ENCODE data around the gene IGFL2. TPM values are rescaled to one million over a fixed set of nuclear protein-coding genes. Genes with fewer than 3 reads are reported as not detected.

The IGFL2 gene
- total and polyA plus RNA-seq, 2 experiments from 2014 or later: not detected

DNA sequence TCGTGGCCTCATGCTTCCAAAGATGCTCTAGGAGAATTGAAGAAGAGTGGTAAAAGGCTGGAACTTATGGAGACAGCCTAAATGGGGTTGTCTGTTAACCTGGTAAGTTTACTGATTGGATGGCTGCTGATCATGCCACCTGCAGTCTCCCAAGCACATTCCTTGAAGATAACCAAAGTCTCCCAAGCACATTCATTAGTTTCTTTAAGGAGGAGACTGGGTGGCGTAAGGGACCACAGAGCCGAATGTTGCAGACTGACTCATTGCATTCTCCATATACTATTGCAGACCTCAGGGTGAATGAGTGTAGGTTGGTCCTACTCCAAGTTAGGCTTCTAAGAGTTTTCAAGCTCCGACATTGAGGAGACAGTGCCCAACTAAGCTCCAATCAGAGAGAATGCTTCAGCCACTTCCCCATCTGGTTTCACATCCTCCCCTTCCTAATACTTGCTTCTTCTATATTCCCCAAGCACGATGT lies 23.4 kb upstream of the IGFL2 start, which contains the start of gene IGFL3:
TSS of gene IGFL3 (minus strand) at position 51 of the 478 bp plus-strand sequence. CDS start at position 12, 39 bp downstream.
- Histone ChIP-seq H3K4me1 (ENCODE audit: insufficient read depth) (0 out of 2 replicates have a peak, but pooled peaks cover 3% of the 10 kb centered on the region), H3K36me3 (ENCODE audit: insufficient read depth) (no peaks in the 10 kb centered on the region), H3K27me3 (ENCODE audit: insufficient read depth) (no peaks in the 10 kb centered on the region), H3K79me2 (replicated peaks; ENCODE audit: insufficient read depth) (no peaks in the 10 kb centered on the region), H3K27ac (ENCODE audit: low read depth) (no peak within 1 kb of the TSS), H3F3A (replicated peaks; ENCODE audit: low read depth) (no peaks in the 10 kb centered on the region), H3K4me2 (no peak within 1 kb of the TSS), H4K20me1 (replicated peaks; ENCODE audit: insufficient read depth) (no peaks in the 10 kb centered on the region), H2AFZ (no peak within 1 kb of the TSS), H3K9me2 (ENCODE audit: insufficient read depth) (no peaks in the 10 kb centered on the region), H3K4me3 (no peak within 1 kb of the TSS)
- Mint-ChIP-seq H3K27me3 (ENCODE audit: insufficient read depth, low read depth, poor library complexity) (peaks cover 4% of the 10 kb centered on the region), H3K9me3 (peaks cover 4% of the 10 kb centered on the region; the same call in 2 of the 3 replicates), H3K27ac (no peak within 1 kb of the TSS), H3K4me3 (no peak within 1 kb of the TSS), H3K36me3 (ENCODE audit: low read depth) (0 out of 3 replicates have a peak, but pooled peaks cover 3% of the 10 kb centered on the region), H3K4me1 (peaks cover 9% of the 10 kb centered on the region; the same call in 2 of the 3 replicates)
- TF ChIP-seq, protein P1, sequence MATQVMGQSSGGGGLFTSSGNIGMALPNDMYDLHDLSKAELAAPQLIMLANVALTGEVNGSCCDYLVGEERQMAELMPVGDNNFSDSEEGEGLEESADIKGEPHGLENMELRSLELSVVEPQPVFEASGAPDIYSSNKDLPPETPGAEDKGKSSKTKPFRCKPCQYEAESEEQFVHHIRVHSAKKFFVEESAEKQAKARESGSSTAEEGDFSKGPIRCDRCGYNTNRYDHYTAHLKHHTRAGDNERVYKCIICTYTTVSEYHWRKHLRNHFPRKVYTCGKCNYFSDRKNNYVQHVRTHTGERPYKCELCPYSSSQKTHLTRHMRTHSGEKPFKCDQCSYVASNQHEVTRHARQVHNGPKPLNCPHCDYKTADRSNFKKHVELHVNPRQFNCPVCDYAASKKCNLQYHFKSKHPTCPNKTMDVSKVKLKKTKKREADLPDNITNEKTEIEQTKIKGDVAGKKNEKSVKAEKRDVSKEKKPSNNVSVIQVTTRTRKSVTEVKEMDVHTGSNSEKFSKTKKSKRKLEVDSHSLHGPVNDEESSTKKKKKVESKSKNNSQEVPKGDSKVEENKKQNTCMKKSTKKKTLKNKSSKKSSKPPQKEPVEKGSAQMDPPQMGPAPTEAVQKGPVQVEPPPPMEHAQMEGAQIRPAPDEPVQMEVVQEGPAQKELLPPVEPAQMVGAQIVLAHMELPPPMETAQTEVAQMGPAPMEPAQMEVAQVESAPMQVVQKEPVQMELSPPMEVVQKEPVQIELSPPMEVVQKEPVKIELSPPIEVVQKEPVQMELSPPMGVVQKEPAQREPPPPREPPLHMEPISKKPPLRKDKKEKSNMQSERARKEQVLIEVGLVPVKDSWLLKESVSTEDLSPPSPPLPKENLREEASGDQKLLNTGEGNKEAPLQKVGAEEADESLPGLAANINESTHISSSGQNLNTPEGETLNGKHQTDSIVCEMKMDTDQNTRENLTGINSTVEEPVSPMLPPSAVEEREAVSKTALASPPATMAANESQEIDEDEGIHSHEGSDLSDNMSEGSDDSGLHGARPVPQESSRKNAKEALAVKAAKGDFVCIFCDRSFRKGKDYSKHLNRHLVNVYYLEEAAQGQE (IDR thresholded peaks at IDR 0.05; ENCODE audit: unreplicated experiment): no peak
- TF ChIP-seq NANOG (IDR thresholded peaks at IDR 0.05; ENCODE audit: borderline replicate concordance): no peak
- TF ChIP-seq, protein P2, sequence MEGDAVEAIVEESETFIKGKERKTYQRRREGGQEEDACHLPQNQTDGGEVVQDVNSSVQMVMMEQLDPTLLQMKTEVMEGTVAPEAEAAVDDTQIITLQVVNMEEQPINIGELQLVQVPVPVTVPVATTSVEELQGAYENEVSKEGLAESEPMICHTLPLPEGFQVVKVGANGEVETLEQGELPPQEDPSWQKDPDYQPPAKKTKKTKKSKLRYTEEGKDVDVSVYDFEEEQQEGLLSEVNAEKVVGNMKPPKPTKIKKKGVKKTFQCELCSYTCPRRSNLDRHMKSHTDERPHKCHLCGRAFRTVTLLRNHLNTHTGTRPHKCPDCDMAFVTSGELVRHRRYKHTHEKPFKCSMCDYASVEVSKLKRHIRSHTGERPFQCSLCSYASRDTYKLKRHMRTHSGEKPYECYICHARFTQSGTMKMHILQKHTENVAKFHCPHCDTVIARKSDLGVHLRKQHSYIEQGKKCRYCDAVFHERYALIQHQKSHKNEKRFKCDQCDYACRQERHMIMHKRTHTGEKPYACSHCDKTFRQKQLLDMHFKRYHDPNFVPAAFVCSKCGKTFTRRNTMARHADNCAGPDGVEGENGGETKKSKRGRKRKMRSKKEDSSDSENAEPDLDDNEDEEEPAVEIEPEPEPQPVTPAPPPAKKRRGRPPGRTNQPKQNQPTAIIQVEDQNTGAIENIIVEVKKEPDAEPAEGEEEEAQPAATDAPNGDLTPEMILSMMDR (conservative IDR thresholded peaks at IDR 0.05; ENCODE audit: low read depth in 2 of 2): no peak
- TF ChIP-seq EZH2phosphoT487 (IDR thresholded peaks at IDR 0.05; ENCODE audit: unreplicated experiment): no peak
- no peak for TF ChIP-seq ZNF114 (CRISPR knock-in tag; IDR thresholded peaks at IDR 0.05)
- TF ChIP-seq, protein P3, sequence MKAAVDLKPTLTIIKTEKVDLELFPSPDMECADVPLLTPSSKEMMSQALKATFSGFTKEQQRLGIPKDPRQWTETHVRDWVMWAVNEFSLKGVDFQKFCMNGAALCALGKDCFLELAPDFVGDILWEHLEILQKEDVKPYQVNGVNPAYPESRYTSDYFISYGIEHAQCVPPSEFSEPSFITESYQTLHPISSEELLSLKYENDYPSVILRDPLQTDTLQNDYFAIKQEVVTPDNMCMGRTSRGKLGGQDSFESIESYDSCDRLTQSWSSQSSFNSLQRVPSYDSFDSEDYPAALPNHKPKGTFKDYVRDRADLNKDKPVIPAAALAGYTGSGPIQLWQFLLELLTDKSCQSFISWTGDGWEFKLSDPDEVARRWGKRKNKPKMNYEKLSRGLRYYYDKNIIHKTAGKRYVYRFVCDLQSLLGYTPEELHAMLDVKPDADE (IDR thresholded peaks at IDR 0.05): no peak
- no peak for TF ChIP-seq POLR2AphosphoS5 (IDR thresholded peaks at IDR 0.05; ENCODE audit: low read depth)
- TF ChIP-seq CREB1 (CRISPR knock-in tag; IDR thresholded peaks at IDR 0.05; ENCODE audit: low read depth): no peak
- no peak for TF ChIP-seq STAT1 (IDR thresholded peaks at IDR 0.05; ENCODE audit: unreplicated experiment)
- TF ChIP-seq, protein P4, sequence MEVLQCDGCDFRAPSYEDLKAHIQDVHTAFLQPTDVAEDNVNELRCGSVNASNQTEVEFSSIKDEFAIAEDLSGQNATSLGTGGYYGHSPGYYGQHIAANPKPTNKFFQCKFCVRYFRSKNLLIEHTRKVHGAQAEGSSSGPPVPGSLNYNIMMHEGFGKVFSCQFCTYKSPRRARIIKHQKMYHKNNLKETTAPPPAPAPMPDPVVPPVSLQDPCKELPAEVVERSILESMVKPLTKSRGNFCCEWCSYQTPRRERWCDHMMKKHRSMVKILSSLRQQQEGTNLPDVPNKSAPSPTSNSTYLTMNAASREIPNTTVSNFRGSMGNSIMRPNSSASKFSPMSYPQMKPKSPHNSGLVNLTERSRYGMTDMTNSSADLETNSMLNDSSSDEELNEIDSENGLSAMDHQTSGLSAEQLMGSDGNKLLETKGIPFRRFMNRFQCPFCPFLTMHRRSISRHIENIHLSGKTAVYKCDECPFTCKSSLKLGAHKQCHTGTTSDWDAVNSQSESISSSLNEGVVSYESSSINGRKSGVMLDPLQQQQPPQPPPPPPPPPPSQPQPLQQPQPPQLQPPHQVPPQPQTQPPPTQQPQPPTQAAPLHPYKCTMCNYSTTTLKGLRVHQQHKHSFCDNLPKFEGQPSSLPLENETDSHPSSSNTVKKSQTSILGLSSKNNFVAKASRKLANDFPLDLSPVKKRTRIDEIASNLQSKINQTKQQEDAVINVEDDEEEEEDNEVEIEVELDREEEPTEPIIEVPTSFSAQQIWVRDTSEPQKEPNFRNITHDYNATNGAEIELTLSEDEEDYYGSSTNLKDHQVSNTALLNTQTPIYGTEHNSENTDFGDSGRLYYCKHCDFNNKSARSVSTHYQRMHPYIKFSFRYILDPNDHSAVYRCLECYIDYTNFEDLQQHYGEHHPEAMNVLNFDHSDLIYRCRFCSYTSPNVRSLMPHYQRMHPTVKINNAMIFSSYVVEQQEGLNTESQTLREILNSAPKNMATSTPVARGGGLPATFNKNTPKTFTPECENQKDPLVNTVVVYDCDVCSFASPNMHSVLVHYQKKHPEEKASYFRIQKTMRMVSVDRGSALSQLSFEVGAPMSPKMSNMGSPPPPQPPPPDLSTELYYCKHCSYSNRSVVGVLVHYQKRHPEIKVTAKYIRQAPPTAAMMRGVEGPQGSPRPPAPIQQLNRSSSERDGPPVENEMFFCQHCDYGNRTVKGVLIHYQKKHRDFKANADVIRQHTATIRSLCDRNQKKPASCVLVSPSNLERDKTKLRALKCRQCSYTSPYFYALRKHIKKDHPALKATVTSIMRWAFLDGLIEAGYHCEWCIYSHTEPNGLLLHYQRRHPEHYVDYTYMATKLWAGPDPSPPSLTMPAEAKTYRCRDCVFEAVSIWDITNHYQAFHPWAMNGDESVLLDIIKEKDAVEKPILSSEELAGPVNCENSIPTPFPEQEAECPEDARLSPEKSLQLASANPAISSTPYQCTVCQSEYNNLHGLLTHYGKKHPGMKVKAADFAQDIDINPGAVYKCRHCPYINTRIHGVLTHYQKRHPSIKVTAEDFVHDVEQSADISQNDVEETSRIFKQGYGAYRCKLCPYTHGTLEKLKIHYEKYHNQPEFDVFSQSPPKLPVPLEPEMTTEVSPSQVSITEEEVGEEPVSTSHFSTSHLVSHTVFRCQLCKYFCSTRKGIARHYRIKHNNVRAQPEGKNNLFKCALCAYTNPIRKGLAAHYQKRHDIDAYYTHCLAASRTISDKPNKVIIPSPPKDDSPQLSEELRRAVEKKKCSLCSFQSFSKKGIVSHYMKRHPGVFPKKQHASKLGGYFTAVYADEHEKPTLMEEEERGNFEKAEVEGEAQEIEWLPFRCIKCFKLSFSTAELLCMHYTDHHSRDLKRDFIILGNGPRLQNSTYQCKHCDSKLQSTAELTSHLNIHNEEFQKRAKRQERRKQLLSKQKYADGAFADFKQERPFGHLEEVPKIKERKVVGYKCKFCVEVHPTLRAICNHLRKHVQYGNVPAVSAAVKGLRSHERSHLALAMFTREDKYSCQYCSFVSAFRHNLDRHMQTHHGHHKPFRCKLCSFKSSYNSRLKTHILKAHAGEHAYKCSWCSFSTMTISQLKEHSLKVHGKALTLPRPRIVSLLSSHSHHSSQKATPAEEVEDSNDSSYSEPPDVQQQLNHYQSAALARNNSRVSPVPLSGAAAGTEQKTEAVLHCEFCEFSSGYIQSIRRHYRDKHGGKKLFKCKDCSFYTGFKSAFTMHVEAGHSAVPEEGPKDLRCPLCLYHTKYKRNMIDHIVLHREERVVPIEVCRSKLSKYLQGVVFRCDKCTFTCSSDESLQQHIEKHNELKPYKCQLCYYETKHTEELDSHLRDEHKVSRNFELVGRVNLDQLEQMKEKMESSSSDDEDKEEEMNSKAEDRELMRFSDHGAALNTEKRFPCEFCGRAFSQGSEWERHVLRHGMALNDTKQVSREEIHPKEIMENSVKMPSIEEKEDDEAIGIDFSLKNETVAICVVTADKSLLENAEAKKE (CRISPR knock-in tag; IDR thresholded peaks at IDR 0.05): no peak
- DNase-seq (ENCODE audit: low spot score): no peak
- ATAC-seq: no peak
